Gastroesophageal sphincter (tissue), 4 donors: ENCODE results near the gene ADGRG1. TPM values are rescaled to one million over a fixed set of nuclear protein-coding genes. Genes with fewer than 3 reads are reported as not detected.

ENCODE experiments used
- ATAC-seq: fragments of 150-250 bp; one replicate; pipeline ENCODE4 v1.9.1; 2016; ENCODE audit warnings: mild to moderate bottlenecking, moderate library complexity
- H3K27ac ChIP-seq, 4 donors: fragments of 200-600 bp; sonication (generic) in 3 of 4; 1 replicate in 3 of 4; 2 replicates in 1 of 4; pipeline ENCODE4 v1.5.1; 2016 to 2019
- H3K27me3 ChIP-seq: fragments of 200-600 bp; sonication (generic); one replicate; pipeline ENCODE4 v1.5.1; 2019
- H3K36me3 ChIP-seq, 2 donors: fragments of 200-600 bp; sonication (generic); one replicate each; pipeline ENCODE4 v1.5.1; 2019; ENCODE audit warnings: control low read depth in 1 of 2
- H3K4me1 ChIP-seq, 3 donors: fragments of 200-600 bp; sonication (generic); 1 replicate in 2 of 3; 2 replicates in 1 of 3; pipeline ENCODE4 v1.5.1; 2016 to 2019; ENCODE audit warnings: control low read depth in 2 of 3
- H3K4me3 ChIP-seq, 2 donors: fragments of 200-600 bp; sonication (generic); one replicate each; pipeline ENCODE4 v1.5.1; 2019; ENCODE audit warnings: mild to moderate bottlenecking in 1 of 2, moderate library complexity in 1 of 2
- H3K9me3 ChIP-seq, 3 donors: fragments of 200-600 bp; sonication (generic); one replicate each; pipeline ENCODE4 v1.5.1; 2017 to 2019; ENCODE audit warnings: control low read depth in 2 of 3
- EP300 ChIP-seq: sonication (generic); formaldehyde crosslinking; IDR thresholded peaks from one replicate; pipeline ENCODE4 v1.6.1; 2017; ENCODE audit warnings: antibody characterized with exemption, mild to moderate bottlenecking
- POLR2A ChIP-seq, 2 donors: fragments of 450-650 bp; IDR thresholded peaks; one replicate each; pipeline ENCODE4 v1.6.1; 2017; ENCODE audit warnings: antibody characterized with exemption in 2 of 2, mild to moderate bottlenecking in 2 of 2, moderate library complexity in 1 of 2
- POLR2AphosphoS5 ChIP-seq: sonication (generic); formaldehyde crosslinking; IDR thresholded peaks from one replicate; pipeline ENCODE4 v1.6.1; 2017; ENCODE audit warnings: antibody characterized with exemption
- WGBS, 2 donors: methylation state at CpG; one replicate each; pipeline ENCODE4 v1.1.5; 2018; ENCODE audit warnings: low coverage in 1 of 2; 5-methylcytosine and 5-hydroxymethylcytosine counted together
- total RNA-seq, 4 donors: library from RNA; depleted of rRNA; stranded (reverse); fragments of >200 nt; gene quantifications; one replicate each; pipeline ENCODE4 v1.1.0, GENCODE V29; 2016
- TF ChIP-seq, protein P1 (sequence below), 4 experiments: fragments of 200-600 bp in 2 of 4; fragments of 450-650 bp in 2 of 4; sonication (generic) in 1 of 4; IDR thresholded peaks; one replicate each; pipeline ENCODE4 v1.5.1; 2017 to 2019; ENCODE audit warnings: antibody characterized with exemption in 4 of 4, mild to moderate bottlenecking in 2 of 4, moderate library complexity in 2 of 4

The ADGRG1 gene
- total RNA-seq, 4 donors from 2014 or later: 7.0 to 20.1 (median 12.6) TPM

DNA sequence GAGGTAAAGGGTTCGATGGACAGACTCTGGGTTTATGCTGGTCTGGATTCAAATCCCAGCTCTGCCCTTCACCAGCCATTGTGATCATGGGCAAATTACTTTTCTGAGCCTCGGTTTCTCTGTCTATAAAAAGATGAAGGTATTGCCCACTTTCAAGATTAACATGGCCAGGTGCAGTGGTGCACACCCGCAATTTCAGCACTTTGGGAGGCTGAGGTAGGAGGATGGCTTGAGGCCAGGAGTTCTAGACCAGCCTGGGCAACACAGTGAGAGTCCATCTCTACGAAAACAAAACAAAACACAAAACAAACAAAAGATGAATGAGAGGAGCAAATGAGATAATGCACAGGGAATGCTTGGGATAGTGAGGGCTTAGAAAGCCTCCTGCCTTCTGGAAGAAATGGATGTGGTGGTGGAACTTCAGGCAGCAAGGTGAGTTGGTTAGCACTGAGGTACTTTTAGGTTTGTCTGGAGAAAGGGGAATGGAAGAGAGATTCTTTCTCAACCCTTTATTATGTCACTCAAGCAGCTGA lies 48.2 kb downstream of the ADGRG1 start:
- peaks cover 26% of the 10 kb centered on the region for H3K27me3 ChIP-seq
- WGBS, 2 donors: 64 to 72% methylated on average over 3 to 4 of the region's 4 CpGs
- TF ChIP-seq, protein P1, sequence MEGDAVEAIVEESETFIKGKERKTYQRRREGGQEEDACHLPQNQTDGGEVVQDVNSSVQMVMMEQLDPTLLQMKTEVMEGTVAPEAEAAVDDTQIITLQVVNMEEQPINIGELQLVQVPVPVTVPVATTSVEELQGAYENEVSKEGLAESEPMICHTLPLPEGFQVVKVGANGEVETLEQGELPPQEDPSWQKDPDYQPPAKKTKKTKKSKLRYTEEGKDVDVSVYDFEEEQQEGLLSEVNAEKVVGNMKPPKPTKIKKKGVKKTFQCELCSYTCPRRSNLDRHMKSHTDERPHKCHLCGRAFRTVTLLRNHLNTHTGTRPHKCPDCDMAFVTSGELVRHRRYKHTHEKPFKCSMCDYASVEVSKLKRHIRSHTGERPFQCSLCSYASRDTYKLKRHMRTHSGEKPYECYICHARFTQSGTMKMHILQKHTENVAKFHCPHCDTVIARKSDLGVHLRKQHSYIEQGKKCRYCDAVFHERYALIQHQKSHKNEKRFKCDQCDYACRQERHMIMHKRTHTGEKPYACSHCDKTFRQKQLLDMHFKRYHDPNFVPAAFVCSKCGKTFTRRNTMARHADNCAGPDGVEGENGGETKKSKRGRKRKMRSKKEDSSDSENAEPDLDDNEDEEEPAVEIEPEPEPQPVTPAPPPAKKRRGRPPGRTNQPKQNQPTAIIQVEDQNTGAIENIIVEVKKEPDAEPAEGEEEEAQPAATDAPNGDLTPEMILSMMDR (IDR thresholded peaks at IDR 0.05): no peak
- TF ChIP-seq POLR2A (IDR thresholded peaks at IDR 0.05) (no peak), EP300 (no peak), POLR2AphosphoS5 (no peak)

GRCh38 chr16:57677622-57678369 lies 49.4 kb downstream of the ADGRG1 start:
- Histone ChIP-seq H3K27ac (no peak overlapping the region), H3K4me1 (no peaks in the 10 kb centered on the region)
- ATAC-seq: peak; percentile 45

More for the DNA sequence above, 48.2 kb downstream of the ADGRG1 start:
- no peaks in the 10 kb centered on the region for H3K4me1 ChIP-seq
- H3K9me3 ChIP-seq: no peaks in the 10 kb centered on the region
- no peak for ATAC-seq
- no peak overlapping the region for H3K27ac ChIP-seq
- no peak overlapping the region for H3K4me3 ChIP-seq
- H3K36me3 ChIP-seq: no peaks in the 10 kb centered on the region

DNA sequence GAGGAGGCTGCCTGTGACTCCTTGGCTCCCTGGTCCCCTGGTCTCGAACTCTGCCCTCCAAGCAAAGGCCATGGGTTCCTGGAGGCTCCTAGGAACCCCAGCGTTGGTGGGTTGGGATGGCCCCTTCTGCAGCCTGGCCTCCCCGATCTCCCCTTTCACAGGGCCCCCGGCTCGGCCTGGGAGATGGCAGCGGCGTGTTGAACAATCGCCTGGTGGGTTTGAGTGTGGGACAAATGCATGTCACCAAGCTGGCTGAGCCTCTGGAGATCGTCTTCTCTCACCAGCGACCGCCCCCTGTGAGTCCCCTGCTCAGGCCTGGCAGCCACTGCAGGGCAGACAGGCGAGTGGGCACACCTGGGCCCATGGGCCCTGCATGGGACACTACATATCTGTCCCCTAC lies 50.6 kb downstream of the ADGRG1 start:
- Histone ChIP-seq H3K27ac (no peak overlapping the region), H3K36me3 (no peaks in the 10 kb centered on the region), H3K4me1 (no peaks in the 10 kb centered on the region), H3K27me3 (peaks cover 23% of the 10 kb centered on the region), H3K9me3 (no peaks in the 10 kb centered on the region), H3K4me3 (no peak overlapping the region)
- no peak for TF ChIP-seq EP300
- TF ChIP-seq, protein P1 (IDR thresholded peaks at IDR 0.05): no peak
- TF ChIP-seq POLR2A (IDR thresholded peaks at IDR 0.05): no peak
- TF ChIP-seq POLR2AphosphoS5: no peak
- WGBS, 2 donors: 80% methylated on average over 1 of the region's 12 CpGs; no CpG with 5 or more reads in 1 of the 2 donors
- ATAC-seq: no peak

More at GRCh38 chr16:57677622-57678369, 49.4 kb downstream of the ADGRG1 start:
- H3K9me3 ChIP-seq: no peaks in the 10 kb centered on the region
- H3K36me3 ChIP-seq: no peaks in the 10 kb centered on the region
- H3K4me3 ChIP-seq: no peak overlapping the region
- peaks cover 30% of the 10 kb centered on the region for H3K27me3 ChIP-seq
- TF ChIP-seq, protein P1 (IDR thresholded peaks at IDR 0.05): no peak
- TF ChIP-seq EP300 (no peak), POLR2AphosphoS5 (no peak), POLR2A (IDR thresholded peaks at IDR 0.05) (no peak)
- WGBS, 2 donors: 65 to 68% methylated on average over 5 to 7 of the region's 14 CpGs

DNA sequence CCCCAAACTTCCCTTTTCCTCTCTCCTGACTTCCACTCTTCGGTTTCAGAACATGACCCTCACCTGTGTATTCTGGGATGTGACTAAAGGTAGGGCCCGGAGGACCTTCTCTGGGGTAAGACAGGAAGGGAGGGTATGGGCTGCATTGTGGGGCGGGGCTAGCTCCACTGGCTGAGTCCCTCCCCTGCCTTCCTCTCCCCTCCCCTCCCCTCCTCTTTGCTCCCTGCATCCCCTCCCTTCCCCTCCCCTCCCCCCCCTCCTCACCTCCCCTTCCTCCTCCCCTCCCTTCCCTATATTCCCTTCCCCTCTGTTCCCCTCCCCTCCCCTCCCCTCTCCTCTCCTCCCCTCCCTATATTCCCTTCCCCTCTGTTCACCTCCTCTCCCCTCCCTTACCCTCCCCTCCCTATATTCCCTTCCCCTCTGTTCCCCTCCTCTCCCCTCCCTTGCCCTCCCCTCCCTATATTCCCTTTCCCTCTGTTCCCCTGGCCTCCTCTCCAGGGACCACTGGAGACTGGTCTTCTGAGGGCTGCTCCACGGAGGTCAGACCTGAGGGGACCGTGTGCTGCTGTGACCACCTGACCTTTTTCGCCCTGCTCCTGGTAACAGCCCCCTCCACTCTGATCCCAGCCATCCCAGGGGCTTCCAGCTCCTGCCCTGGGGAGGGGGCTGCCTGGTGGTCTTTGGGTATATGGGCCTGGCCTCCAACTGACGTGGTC lies 51.5 kb downstream of the ADGRG1 start:
- no peak overlapping the region for H3K27ac ChIP-seq
- H3K36me3 ChIP-seq: no peaks in the 10 kb centered on the region
- H3K4me3 ChIP-seq: no peak overlapping the region
- WGBS, 2 donors: 57% methylated on average over 6 of the region's 7 CpGs; no CpG with 5 or more reads in 1 of the 2 donors
- ATAC-seq: no peak
- no peaks in the 10 kb centered on the region for H3K4me1 ChIP-seq
- H3K27me3 ChIP-seq: peaks cover 26% of the 10 kb centered on the region
- TF ChIP-seq, protein P1 (IDR thresholded peaks at IDR 0.05): no peak
- TF ChIP-seq POLR2A (IDR thresholded peaks at IDR 0.05) (no peak), EP300 (no peak), POLR2AphosphoS5 (no peak)
- no peaks in the 10 kb centered on the region for H3K9me3 ChIP-seq
